Measurements from ENCODE around the gene LRIG3.
"Not testable (repeated sequence)": the region's sequence is repeated elsewhere in the genome, so short reads cannot be mapped to it uniquely, and the experiment has no call there.

Gene LRIG3

GRCh38 chr12:58920102-58920960 lies at the start of gene LRIG3:
Gene LRIG3 (minus strand): TSS chr12:58920504. CDS start chr12:58920235, 269 bp downstream.
- no peak for DNase-seq (ENCODE audit: low spot score)

GRCh38 chr12:58969237-58969636 lies 48.9 kb upstream of the LRIG3 start:
- no peak for DNase-seq (ENCODE audit: low spot score)

- no peak for DNase-seq (ENCODE audit: low spot score)
These were observed 47.3 kb upstream of the LRIG3 start for GRCh38 chr12:58967561-58967960.

- DNase-seq (ENCODE audit: low spot score) = no peak
These were observed 46.6 kb upstream of the LRIG3 start for GRCh38 chr12:58966939-58967338.

GRCh38 chr12:58965568-58965967 lies 45.3 kb upstream of the LRIG3 start:
- no peak for DNase-seq (ENCODE audit: low spot score)

GRCh38 chr12:58963844-58964243 lies 43.5 kb upstream of the LRIG3 start:
- DNase-seq (ENCODE audit: low spot score) = no peak

GRCh38 chr12:58961906-58962305 lies 41.6 kb upstream of the LRIG3 start:
- DNase-seq (ENCODE audit: low spot score) = no peak

- no peak for DNase-seq (ENCODE audit: low spot score)
These were observed 40.9 kb upstream of the LRIG3 start for GRCh38 chr12:58961166-58961565.

GRCh38 chr12:58959639-58960300 lies 39.5 kb upstream of the LRIG3 start:
- DNase-seq (ENCODE audit: low spot score) = no peak

GRCh38 chr12:58957298-58957697 lies 37.0 kb upstream of the LRIG3 start:
- DNase-seq (ENCODE audit: low spot score) = no peak

- DNase-seq (ENCODE audit: low spot score) = no peak
These were observed 35.5 kb upstream of the LRIG3 start for GRCh38 chr12:58955849-58956248.

- DNase-seq (ENCODE audit: low spot score) = no peak
These were observed 33.7 kb upstream of the LRIG3 start for GRCh38 chr12:58954002-58954401.

- DNase-seq (ENCODE audit: low spot score) = no peak
These were observed 30.4 kb upstream of the LRIG3 start for GRCh38 chr12:58950739-58951100.

- DNase-seq (ENCODE audit: low spot score) = not testable (repeated sequence)
These were observed 29.8 kb upstream of the LRIG3 start for GRCh38 chr12:58949954-58950738.

GRCh38 chr12:58943079-58943478 lies 22.8 kb upstream of the LRIG3 start:
- no peak for DNase-seq (ENCODE audit: low spot score)

- no peak for DNase-seq (ENCODE audit: low spot score)
These were observed 22.0 kb upstream of the LRIG3 start for GRCh38 chr12:58942345-58942744.

- DNase-seq (ENCODE audit: low spot score) = no peak
These were observed 19.2 kb upstream of the LRIG3 start for GRCh38 chr12:58939399-58940100.

- DNase-seq (ENCODE audit: low spot score) = no peak
These were observed 18.1 kb upstream of the LRIG3 start for GRCh38 chr12:58938440-58938839.

- no peak for DNase-seq (ENCODE audit: low spot score)
These were observed 14.2 kb upstream of the LRIG3 start for GRCh38 chr12:58934528-58934927.

- DNase-seq (ENCODE audit: low spot score) = no peak
These were observed 12.7 kb upstream of the LRIG3 start for GRCh38 chr12:58932806-58933681.

GRCh38 chr12:58931518-58931917 lies 11.2 kb upstream of the LRIG3 start:
- DNase-seq (ENCODE audit: low spot score) = no peak

All from NAMALWA (cell line).